HG03439 (cell line): Measurements from ENCODE around the gene DCBLD1.
"Not testable (repeated sequence)": the region's sequence is repeated elsewhere in the genome, so short reads cannot be mapped to it uniquely, and the experiment has no call there.

Experiments
- ATAC-seq: cut with Tn5 transposase; IDR thresholded peaks from one replicate; pipeline ENCODE4 v1.9.1; 2021; ENCODE audit warnings: mild to moderate bottlenecking, moderate library complexity; ENCODE audit not compliant: unreplicated experiment

The DCBLD1 gene

GRCh38 chr6:117497237-117497636 lies 14.8 kb downstream of the DCBLD1 start:
- ATAC-seq: no peak

DNA sequence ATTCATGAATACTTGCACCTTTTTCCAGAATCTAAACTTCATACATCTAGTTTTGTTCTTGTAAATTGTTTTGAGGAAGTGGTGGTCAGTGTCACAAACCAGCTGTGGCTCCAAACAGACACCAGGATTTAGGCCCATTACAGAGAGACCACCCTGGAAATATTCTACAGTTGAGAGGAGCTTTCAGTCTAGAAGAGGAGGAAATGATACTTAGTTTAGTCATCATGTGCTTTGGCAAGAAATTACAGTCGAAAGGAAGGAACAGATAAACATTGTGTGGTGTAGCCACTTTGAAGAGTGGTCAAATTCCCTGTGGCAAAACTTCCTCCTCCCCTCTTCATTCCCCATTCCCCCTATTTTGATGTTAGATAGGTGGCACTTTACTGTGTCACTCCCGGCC lies 15.7 kb downstream of the DCBLD1 start:
- no peak for ATAC-seq

GRCh38 chr6:117501722-117502121 lies 19.2 kb downstream of the DCBLD1 start:
- ATAC-seq: no peak

- no peak for ATAC-seq
Measured at GRCh38 chr6:117502580-117502979, 20.1 kb downstream of the DCBLD1 start.

GRCh38 chr6:117503211-117503610 lies 20.7 kb downstream of the DCBLD1 start:
- no peak for ATAC-seq

DNA sequence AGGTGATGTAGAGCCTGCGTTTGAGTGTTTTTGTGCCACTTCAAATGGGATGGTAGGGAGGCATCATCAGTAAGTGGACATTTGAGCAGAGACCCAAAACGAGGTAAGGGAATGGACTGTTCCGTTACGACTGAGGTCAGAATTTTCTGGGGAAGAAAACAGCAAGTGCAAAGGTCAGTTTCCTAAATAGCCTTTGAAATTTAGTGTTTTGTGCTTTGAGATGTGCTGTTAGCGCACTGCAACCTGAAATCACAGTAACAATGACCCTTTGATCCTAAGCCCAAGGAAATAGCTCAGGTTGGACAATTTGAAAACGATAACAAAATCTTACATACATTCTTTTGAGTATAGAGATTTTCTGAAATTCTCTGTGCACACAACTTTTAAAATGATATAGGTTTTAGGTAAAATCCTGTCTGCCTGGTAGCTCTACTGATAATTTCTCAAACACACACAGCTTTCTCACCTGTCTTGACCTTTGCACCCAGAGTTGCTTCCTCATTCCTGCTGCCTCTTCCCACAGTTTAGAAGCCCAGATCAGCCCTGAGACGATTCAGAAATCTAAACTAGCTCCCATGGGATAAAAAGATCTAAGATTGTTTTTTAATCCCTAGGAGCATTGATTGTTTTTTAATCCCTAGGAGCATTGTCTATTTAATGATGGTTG lies 22.1 kb downstream of the DCBLD1 start:
- ATAC-seq: no peak

DNA sequence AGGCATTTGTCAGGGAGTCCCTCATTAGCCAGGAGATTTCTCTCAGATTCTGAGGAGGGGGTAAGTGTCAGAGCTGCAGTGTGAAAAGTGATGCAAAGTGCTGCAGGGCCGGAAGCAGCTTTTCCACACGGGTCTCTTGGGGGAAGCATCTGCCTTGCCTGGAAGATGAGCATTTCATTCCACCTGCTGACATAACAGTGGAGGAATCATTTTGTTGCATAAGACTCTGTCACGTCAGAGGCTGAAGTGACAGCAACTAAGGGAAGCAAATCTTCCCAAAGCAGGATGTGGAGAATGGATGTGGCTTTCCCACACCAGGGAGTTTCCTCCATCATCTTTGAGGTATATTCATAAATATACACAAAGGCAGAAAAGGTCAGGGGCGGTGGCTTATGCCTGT lies 22.8 kb downstream of the DCBLD1 start:
- ATAC-seq: no peak

GRCh38 chr6:117506180-117506835 lies 23.8 kb downstream of the DCBLD1 start:
- no peak for ATAC-seq

GRCh38 chr6:117506907-117507306 lies 24.4 kb downstream of the DCBLD1 start:
- no peak for ATAC-seq

GRCh38 chr6:117508450-117508971 lies 26.0 kb downstream of the DCBLD1 start:
- no peak for ATAC-seq

- ATAC-seq: no peak
Measured at GRCh38 chr6:117509021-117509420, 26.5 kb downstream of the DCBLD1 start.

DNA sequence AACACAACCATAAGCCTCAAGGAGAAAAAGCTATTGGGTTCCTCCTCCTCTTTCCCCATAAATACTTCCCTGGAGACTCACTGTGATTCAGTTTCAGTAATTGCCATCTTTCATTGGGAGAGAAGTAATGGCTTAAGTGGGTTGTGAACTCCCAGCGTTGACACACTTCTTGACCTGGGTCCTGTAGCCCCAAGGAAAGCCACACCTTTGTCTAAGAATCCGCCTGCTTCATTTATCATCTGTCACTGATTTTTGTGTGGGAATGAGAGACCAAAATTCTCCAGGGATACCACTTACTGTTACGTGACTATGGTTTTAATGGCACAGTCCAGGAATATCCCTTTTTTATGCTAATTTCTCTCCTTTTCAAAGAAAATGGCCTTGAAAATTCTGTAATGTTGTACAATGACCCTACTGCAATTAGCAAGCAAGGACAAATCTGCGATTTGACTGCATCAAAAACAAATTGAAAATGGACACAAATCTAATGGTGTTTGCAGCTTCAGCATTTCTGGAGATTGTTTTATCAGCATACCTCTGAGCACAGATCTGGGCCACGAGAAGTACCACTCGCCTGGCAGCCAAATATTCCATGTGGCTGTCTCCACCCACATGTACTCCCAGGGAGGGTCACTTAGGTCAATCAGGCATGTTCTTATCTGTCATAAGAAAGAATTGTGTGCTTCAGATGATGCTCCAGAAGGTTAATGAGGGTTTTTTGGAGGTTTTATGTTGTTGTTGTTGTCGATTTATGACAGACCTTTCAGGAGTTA lies 29.8 kb downstream of the DCBLD1 start:
- ATAC-seq: no peak

DNA sequence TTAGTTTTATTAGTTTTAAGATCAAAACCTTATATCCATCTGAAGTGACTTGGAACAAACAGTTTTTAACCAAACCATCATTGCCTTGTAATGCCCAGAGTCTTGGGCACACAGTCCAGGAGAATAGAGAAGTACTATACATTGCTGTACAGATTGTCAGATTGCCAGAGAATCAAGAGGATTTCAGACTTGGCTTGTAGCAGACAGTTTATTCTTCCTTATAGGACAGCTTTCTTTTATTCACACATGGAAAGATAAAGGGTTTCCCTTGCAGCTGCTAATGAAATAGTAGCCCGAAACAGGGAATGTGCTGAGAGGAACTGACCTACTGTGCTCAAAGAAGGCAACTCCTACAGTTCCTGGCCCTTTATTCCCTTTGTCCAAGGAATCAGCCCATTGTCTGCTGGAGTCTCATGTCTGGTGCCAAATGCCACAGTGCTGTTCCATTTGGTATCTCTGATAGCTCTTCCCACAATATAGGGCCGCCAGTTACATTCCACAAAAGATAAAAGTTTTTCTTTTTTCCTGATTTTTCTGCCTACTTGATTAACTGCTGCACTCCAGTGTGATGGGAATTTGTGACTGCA lies 30.6 kb downstream of the DCBLD1 start:
- ATAC-seq: no peak

GRCh38 chr6:117513778-117514365 lies 31.4 kb downstream of the DCBLD1 start:
- ATAC-seq: no peak

DNA sequence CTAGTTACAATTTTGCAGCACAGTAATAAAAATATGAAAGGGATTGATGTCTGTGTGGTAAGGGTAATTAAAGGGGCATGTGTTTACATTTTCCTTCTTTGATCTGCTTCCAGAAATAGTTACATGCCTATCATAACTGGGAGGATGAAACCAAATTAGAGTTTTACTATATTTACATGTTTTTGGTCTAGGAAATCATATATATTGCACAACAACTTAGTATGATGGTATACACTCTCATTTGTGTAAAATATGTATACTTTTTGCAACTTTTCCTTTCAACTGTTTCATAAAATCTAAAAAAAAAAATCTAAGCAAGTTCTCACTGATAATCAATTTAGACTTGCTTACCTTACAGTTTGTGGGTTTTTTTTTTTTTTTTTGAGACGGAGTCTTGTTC lies 32.2 kb downstream of the DCBLD1 start:
- no peak for ATAC-seq

GRCh38 chr6:117515326-117515725 lies 32.9 kb downstream of the DCBLD1 start:
- ATAC-seq: no peak

GRCh38 chr6:117517995-117518394 lies 35.5 kb downstream of the DCBLD1 start:
- ATAC-seq: not testable (repeated sequence)

DNA sequence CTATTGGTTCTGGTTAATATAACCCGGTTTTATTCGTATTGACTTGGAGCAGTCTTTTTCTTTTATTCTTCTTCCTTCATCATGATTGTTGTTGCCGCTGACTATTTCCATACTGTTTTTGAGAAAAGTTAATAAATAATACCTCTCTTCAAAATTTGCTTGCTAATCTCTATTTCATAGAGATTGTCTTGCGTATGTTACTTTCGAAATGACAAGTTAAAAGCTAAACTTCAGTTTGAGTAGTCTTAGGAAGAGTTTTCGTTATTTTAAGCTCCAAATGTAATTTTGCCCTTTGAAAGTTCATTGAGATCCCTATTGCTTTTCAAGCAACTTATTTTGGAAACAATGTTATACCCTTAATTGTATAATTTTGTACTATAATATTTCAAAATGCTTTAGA lies 36.4 kb downstream of the DCBLD1 start:
- no peak for ATAC-seq

- no peak for ATAC-seq
Measured at GRCh38 chr6:117520603-117521395, 38.3 kb downstream of the DCBLD1 start.

DNA sequence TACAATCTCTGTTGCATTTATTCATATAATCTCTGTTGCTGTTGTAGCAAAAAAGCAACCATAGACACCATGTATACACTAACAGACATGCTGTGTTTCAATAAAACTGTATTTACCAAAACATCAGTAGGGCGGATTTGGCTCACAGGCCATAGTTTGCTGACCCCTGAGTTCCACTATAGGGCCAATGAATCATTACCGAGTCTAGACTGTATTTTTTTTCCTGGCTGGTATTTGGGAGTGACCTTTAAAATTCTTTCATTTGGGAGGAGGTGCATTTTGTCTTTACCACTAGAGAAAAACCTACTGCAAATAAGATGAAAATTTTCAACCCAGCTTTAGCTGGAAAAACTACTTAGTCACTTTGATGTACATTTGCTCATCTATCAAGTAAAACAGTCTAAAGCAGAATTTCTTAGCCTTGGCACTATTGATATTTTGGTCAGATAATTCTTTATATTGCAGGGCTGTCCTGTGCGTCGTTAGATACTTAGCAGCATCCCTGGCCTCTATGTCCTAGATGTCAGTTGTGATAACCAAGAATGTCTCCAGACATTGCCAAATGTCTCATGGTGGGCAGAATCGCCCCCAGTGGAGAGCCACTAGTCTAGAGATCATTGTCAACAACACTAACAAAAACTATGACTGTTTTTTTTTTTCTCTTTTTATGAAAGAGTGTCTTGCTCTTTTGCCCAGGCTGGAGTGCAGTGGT lies 39.5 kb downstream of the DCBLD1 start:
- no peak for ATAC-seq
